22Rv1 (cell line): ENCODE data around the gene FLAD1.

Source experiments
- CTCF ChIP-seq: fragments of 450-650 bp; IDR thresholded peaks from 2 replicates; pipeline ENCODE4 v1.5.1; 2017; ENCODE audit warnings: mild to moderate bottlenecking
- ZFX ChIP-seq: fragments of 450-650 bp; IDR thresholded peaks from 2 replicates; pipeline ENCODE4 v1.6.1; 2017; ENCODE audit warnings: antibody characterized with exemption, borderline replicate concordance

DNA sequence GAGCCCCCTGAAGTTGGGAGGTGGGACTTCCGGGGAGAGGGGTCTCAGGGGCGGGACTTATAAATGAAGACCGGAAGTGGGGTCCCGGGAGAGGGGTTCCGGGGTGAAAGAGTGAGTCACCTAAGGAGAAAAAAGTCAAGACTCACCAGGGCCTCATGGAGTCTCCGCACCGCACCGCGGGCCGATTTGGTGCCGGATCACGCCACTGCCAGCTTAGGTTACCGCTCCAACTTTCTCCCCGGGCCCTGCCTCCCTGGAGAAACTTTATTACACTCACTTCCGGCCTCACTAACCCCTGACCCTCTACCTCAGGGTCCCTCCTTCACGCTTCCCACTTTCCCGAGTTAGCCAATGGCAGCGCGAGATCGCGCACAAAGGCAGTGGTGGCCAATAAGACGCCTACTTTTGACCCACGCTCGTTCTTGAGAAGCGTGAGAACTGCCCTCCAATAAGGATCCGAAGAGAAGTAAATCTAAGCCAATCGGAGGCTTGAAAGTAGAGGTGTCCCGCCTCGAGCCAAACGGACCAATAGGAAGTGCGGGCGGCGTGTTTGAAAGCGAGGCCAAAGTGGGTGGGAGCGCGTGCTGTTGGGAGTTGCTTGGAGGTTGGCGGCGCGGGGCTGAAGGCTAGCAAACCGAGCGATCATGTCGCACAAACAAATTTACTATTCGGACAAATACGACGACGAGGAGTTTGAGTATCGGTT lies 8.9 kb upstream of the FLAD1 start, which contains the start of gene CKS1B:
- no peak for TF ChIP-seq CTCF
- no peak for TF ChIP-seq ZFX
